NB4 (cell line): Measurements from ENCODE around the gene SYNDIG1.

ENCODE experiments used
- CTCF ChIP-seq: IDR thresholded peaks from one replicate; pipeline ENCODE4 v1.5.1; 2012; ENCODE audit warnings: low read depth, low read length
- POLR2A ChIP-seq: IDR thresholded peaks from 2 replicates; pipeline ENCODE4 v1.6.1; 2011; ENCODE audit warnings: mild to moderate bottlenecking; ENCODE audit not compliant: insufficient read length; ENCODE audit errors: extremely low read depth

- no peak for TF ChIP-seq CTCF
- TF ChIP-seq POLR2A: no peak
Observed at GRCh38 chr20:24469116-24469893, at the start of gene SYNDIG1.
